Activated T-cell treated with anti-CD3 and anti-CD28 coated beads, Interleukin-2, amount 50 U/mL, for 1 hour (primary cell): ENCODE data around the gene CDC42EP4.
"Not testable (repeated sequence)": the region's sequence is repeated elsewhere in the genome, so short reads cannot be mapped to it uniquely, and the experiment has no call there.

Experiments
- DNase-seq: peaks from one replicate; pipeline ENCODE4 v3.0.0-alpha.2; 2020

Gene CDC42EP4

GRCh38 chr17:73342541-73343167 lies 30.9 kb upstream of the CDC42EP4 start:
- DNase-seq, result no peak

DNA sequence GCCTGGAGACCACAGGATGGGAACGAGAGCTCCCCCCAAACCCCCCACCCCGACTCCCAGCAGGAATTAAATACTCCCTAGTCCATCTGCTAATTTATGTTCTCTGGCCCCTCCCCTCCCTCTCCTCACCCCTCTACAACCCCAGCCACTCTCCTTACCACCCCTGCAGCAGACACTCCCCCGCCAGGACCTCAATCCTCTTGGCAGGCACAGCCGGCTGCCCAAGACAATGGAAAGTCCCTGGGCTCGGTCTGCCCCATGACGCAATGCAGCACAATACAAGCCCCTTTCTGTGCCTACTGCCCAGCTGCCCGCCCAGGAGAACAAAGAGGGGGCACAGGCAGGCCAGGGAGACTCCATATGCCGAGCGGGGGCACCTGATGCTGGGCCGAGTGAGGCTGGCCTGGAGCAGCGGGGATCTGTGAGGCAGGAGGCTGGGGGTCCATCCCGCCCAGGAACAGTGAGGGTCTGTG lies 30.3 kb upstream of the CDC42EP4 start:
- DNase-seq, result no peak

GRCh38 chr17:73341350-73342049 lies 29.7 kb upstream of the CDC42EP4 start:
- DNase-seq, result no peak

- no peak for DNase-seq
Measured at GRCh38 chr17:73340093-73340596, 28.3 kb upstream of the CDC42EP4 start.

DNA sequence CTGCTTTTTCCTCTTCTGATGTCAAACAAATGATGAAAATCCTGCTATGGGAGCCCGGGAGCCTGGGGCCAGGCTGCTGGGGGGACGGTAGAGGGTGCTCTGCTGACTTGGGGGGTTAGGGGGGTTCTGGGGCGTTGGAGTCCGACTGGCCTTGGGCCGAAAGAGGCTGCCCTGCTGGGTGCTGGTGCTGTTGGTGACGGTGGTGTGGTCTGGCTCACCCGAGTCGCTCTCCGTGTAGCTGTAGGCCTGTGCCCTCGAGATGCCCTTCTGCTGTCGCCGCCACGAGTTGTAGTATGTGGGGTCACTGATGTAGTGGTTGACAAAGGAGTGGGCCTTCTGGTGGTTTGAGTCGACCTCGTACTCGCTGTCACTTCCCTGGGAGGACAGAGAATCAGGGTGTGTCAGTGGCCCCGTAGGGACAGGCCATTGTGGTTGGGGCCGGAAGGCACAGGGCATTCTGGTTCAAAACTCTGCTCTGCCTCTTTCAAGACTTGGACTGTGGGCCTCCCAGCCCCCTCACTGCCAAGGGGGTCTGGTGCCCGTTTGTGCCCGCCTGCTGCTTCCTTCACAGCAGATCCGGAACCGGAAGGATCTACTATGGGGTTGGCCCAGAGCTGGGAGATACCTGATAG lies 26.9 kb upstream of the CDC42EP4 start:
- DNase-seq, result no peak

GRCh38 chr17:73338050-73338521 lies 26.3 kb upstream of the CDC42EP4 start:
- no peak for DNase-seq

- no peak for DNase-seq
Measured at GRCh38 chr17:73337330-73337710, 25.5 kb upstream of the CDC42EP4 start.

GRCh38 chr17:73336408-73337329 lies 24.9 kb upstream of the CDC42EP4 start:
- DNase-seq, result no peak

- DNase-seq, result no peak
Measured at GRCh38 chr17:73335591-73336407, 24.0 kb upstream of the CDC42EP4 start.

DNA sequence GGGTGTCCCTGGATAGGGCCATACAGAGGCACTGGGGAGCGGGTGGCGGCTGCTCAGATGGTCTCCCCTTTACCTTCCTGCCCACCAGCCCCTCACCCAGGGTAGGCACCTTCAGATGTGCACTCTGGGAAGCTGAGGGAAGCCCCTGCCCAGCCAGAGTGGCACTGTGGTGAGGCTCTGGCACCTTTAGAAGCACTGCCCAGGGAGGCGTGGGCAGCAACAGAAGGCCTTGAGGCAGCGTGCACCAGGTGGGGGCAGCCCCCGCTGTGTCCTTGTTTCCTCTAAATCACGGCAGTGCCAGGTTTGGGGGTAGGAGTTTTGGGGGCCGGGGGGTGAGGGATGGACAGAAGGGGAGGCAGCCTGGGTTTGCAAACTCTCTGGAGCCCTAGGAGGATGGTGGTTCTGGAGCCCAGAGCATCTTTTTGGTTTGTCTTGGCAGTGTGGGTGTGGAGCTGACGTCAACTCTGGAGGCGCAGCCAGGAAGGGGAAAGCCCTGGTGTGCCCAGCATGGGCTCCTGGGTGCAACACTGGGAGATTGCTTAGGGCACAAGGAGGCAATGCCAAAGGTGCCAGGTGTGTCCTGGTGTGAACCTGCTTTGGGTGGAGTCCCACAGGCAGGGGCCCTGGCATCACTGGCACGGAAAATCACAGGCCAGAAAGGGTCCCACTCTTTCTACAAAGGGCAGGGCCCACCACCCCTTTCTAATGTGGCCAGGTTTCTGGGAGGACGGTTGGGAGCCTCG lies 23.1 kb upstream of the CDC42EP4 start:
- no peak for DNase-seq

- not testable (repeated sequence) for DNase-seq
Measured at GRCh38 chr17:73333445-73333844, 21.6 kb upstream of the CDC42EP4 start.

GRCh38 chr17:73331060-73331459 lies 19.3 kb upstream of the CDC42EP4 start:
- no peak for DNase-seq

DNA sequence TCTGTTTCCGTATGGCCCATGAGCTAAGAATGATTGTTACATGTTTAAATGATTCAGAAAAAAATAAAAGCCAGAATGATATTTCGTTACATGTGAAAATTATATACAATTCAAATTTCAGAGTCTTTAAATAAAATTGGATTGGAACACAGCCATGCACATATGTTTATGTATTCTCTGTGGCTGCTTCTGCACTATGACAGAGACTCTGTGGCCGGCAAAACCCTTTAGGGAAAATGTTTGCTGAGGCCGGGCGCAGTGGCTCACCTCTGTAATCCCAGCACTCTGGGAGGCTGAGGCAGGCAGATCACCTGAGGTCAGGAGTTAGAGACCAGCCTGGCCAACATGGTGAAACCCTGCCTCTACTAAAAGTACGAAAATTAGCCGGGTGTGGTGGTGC lies 15.9 kb upstream of the CDC42EP4 start:
- no peak for DNase-seq

GRCh38 chr17:73325527-73325842 lies 13.7 kb upstream of the CDC42EP4 start:
- no peak for DNase-seq

GRCh38 chr17:73324711-73325526 lies 13.1 kb upstream of the CDC42EP4 start:
- DNase-seq, result no peak

GRCh38 chr17:73324160-73324475 lies 12.3 kb upstream of the CDC42EP4 start:
- no peak for DNase-seq

DNA sequence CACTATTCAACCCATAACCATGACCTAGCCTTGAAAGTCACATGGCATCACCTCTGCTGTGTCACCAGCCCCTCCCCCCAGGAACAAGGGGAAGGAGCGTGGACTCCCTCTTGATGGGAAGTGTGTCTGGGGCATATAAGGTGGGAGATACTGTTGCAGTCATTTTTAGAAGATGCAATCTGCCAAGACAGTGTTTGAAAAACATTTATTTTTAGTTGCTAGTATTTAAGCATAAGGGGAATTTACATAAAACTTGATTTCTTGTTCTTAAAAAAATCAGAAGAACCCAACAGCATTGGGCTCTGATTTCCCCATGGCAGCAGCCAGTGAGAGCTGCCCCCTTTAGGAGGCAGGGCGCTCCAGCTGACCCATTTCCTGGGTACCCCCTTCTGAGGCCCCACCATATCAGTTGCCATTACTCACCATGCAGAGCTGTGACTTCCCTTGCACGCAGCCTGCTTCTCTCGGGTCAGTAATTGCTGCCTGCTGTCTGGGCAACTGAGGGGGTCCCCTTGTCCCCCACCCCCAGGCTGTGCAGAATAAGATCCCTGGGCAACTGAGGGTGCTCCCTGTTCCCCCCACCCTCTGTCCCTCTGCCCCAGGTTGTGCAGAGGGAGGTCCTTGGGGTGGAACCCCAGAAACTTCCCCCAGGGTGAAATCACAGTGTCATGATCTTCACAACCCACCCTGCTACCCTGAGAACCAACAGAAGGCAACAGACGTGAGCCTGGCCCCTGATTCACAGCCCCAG lies 11.8 kb upstream of the CDC42EP4 start:
- DNase-seq, result no peak

GRCh38 chr17:73320601-73321264 lies 8.9 kb upstream of the CDC42EP4 start:
- DNase-seq, result no peak

- no peak for DNase-seq
Measured at GRCh38 chr17:73319766-73320165, 8.0 kb upstream of the CDC42EP4 start.
